ENCODE results near the gene SH2D6.
"Not testable (repeated sequence)": the region's sequence is repeated elsewhere in the genome, so short reads cannot be mapped to it uniquely, and the experiment has no call there.

Gene SH2D6

GRCh38 chr2:85398426-85399182 lies 19.9 kb upstream of the SH2D6 start:
- FAIRE-seq, result no peak

GRCh38 chr2:85399183-85399455 lies 19.4 kb upstream of the SH2D6 start:
- FAIRE-seq, result no peak

- no peak for FAIRE-seq
These were observed 18.5 kb upstream of the SH2D6 start for GRCh38 chr2:85400023-85400422.

GRCh38 chr2:85400541-85401463 lies 17.7 kb upstream of the SH2D6 start:
- FAIRE-seq, result no peak

- no peak for FAIRE-seq
These were observed 17.1 kb upstream of the SH2D6 start for GRCh38 chr2:85401464-85401805.

GRCh38 chr2:85401844-85402243 lies 16.7 kb upstream of the SH2D6 start:
- FAIRE-seq, result no peak

GRCh38 chr2:85405201-85406059 lies 13.1 kb upstream of the SH2D6 start:
- FAIRE-seq, result no peak

GRCh38 chr2:85409845-85410583 lies 8.5 kb upstream of the SH2D6 start, which contains the start of gene CAPG:
CAPG (minus strand) TSS chr2:85410366; CDS start chr2:85402145, 8,221 bp downstream.
- no peak for FAIRE-seq

GRCh38 chr2:85410584-85411404 lies 7.7 kb upstream of the SH2D6 start:
- FAIRE-seq, result no peak

GRCh38 chr2:85411405-85411748 lies 7.1 kb upstream of the SH2D6 start:
- no peak for FAIRE-seq

- FAIRE-seq, result no peak
These were observed 4.7 kb upstream of the SH2D6 start for GRCh38 chr2:85413592-85414420.

- FAIRE-seq, result not testable (repeated sequence)
These were observed 4.1 kb upstream of the SH2D6 start for GRCh38 chr2:85414421-85414759.

- no peak for FAIRE-seq
These were observed 3.6 kb upstream of the SH2D6 start for GRCh38 chr2:85414761-85415553.

GRCh38 chr2:85415980-85416650 lies 2.4 kb upstream of the SH2D6 start:
- no peak for FAIRE-seq

- no peak for FAIRE-seq
These were observed 628 bp downstream of the SH2D6 start for GRCh38 chr2:85419009-85419675.

GRCh38 chr2:85420536-85421259 lies 2.2 kb downstream of the SH2D6 start:
- no peak for FAIRE-seq

GRCh38 chr2:85421260-85422071 lies 3.0 kb downstream of the SH2D6 start:
- FAIRE-seq, result no peak
